ENCODE data around the gene PCED1B.
"Not testable (repeated sequence)": the region's sequence is repeated elsewhere in the genome, so short reads cannot be mapped to it uniquely, and the experiment has no call there.

The PCED1B gene

DNA sequence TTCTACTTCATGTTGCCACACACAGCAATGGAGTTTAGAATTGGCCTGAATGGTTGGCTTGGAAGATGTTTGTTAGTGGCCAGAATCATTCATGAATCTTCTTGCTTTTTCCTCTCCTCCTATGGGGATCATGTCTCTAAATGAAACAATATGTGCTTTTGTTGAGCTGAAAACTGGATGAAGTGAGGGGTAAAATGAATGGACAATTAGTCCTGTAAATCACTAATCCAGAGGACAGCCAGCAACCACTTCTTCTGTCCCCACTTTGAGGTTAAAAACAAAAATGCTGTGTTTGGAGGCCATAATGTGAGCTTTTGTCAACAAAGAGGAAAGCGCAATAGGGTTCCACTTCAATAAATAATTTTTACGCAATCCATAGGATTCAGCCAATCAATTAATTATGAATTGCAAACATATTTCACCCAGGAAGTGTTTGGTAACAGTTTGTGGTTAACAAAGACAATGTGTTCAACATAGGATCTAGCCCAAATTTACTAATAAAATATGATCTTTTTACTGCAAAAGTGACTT is 30.7 kb downstream of the PCED1B start:
- no peak for DNase-seq (ENCODE audit: low read depth)
- no peak overlapping the region for H3K4me3 ChIP-seq (ENCODE audit: low read depth, low read length)
- TF ChIP-seq CTCF (IDR thresholded peaks at IDR 0.05; ENCODE audit: low read depth, low read length), result no peak

GRCh38 chr12:47110718-47111391 is 31.4 kb downstream of the PCED1B start:
- TF ChIP-seq MYC (IDR thresholded peaks at IDR 0.05; ENCODE audit: low read depth, low read length), result no peak
- H3K4me3 ChIP-seq (ENCODE audit: low read depth, low read length), result no peak overlapping the region
- no peak for DNase-seq (ENCODE audit: low read depth)

DNA sequence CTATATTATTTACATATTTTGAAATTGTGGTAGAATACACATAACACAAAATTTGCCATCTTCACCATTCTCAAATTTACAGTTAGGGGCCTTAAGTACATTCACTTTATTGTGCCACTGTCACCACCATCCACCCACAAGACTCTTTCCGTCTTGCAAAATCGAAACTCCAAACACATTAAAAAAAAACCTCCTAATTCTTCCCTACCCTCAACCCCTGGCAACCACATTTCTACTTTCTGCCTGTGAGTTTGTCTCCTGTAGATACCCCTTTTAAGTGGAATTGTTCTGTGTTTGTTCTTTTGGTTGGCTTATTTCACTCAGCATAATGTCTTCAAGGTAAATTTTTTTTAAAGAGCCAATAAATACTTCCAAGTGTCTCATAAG is 32.0 kb downstream of the PCED1B start:
- TF ChIP-seq MYC (IDR thresholded peaks at IDR 0.05; ENCODE audit: low read depth, low read length) (no peak), POLR2A (IDR thresholded peaks at IDR 0.05; ENCODE audit: extremely low read depth, insufficient read length) (no peak), CTCF (IDR thresholded peaks at IDR 0.05; ENCODE audit: low read depth, low read length) (no peak)
- TF ChIP-seq, protein P1, sequence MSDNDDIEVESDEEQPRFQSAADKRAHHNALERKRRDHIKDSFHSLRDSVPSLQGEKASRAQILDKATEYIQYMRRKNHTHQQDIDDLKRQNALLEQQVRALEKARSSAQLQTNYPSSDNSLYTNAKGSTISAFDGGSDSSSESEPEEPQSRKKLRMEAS (IDR thresholded peaks at IDR 0.05; ENCODE audit: low read depth, low read length), result no peak

GRCh38 chr12:47111854-47112253 is 32.4 kb downstream of the PCED1B start:
- TF ChIP-seq CTCF (IDR thresholded peaks at IDR 0.05; ENCODE audit: low read depth, low read length) (no peak), POLR2A (IDR thresholded peaks at IDR 0.05; ENCODE audit: extremely low read depth, insufficient read length) (no peak), MYC (IDR thresholded peaks at IDR 0.05; ENCODE audit: low read depth, low read length) (no peak)
- TF ChIP-seq, protein P1 (IDR thresholded peaks at IDR 0.05; ENCODE audit: low read depth, low read length), result no peak
- no peak overlapping the region for H3K4me3 ChIP-seq (ENCODE audit: low read depth, low read length)
- no peak for DNase-seq (ENCODE audit: low read depth)

More for the DNA sequence above, 32.0 kb downstream of the PCED1B start:
- H3K4me3 ChIP-seq (ENCODE audit: low read depth, low read length), result no peak overlapping the region
- DNase-seq (ENCODE audit: low read depth), result no peak

- no peak for DNase-seq (ENCODE audit: low read depth)
- TF ChIP-seq MYC (IDR thresholded peaks at IDR 0.05; ENCODE audit: low read depth, low read length) (no peak), CTCF (IDR thresholded peaks at IDR 0.05; ENCODE audit: low read depth, low read length) (no peak), POLR2A (IDR thresholded peaks at IDR 0.05; ENCODE audit: extremely low read depth, insufficient read length) (no peak)
- TF ChIP-seq, protein P1 (IDR thresholded peaks at IDR 0.05; ENCODE audit: low read depth, low read length), result no peak
- no peak overlapping the region for H3K4me3 ChIP-seq (ENCODE audit: low read depth, low read length)
Observed at GRCh38 chr12:47112679-47113078, 33.3 kb downstream of the PCED1B start.

DNA sequence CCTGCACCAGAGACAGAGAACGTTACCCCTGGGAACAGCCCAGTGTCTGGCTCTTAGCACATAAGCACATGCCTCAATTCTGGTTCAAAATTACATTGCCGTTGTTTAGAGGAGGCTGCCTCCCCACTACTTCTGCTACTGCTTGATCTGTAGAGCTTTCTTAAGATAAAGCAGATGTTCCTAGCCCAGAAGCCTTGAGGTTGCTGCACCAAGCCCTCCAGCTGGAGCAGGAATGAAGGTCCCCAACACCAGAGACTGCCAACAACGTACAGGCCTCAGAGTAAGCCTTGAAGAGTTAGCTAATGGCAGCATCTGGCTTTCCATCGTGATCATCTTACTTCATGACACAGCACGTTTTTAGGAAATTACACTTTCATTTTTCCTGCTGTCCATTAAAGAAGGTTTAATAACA is 35.1 kb downstream of the PCED1B start:
- no peak for DNase-seq (ENCODE audit: low read depth)
- H3K4me3 ChIP-seq (ENCODE audit: low read depth, low read length), result no peak overlapping the region
- TF ChIP-seq, protein P1 (IDR thresholded peaks at IDR 0.05; ENCODE audit: low read depth, low read length), result no peak

DNA sequence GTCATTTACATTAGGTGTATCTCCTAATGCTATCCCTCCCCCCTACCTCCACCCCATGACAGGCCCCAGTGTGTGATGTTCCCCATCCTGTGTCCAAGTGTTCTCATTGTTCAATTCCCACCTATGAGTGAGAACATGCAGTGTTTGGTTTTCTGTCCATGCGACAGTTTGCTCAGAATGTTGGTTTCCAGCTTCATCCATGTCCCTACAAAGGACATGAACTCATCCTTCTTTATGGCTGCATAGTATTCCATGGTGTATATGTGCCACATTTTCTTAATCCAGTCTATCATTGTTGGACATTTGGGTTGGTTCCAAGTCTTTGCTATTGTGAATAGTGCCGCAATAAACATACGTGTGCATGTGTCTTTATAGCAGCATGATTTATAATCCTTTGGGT is 37.9 kb downstream of the PCED1B start:
- not testable (repeated sequence) for H3K4me3 ChIP-seq (ENCODE audit: low read depth, low read length); DNase-seq (ENCODE audit: low read depth)
